ENCODE results near the gene POLR3B. TPM values are rescaled to one million over a fixed set of nuclear protein-coding genes. Genes with fewer than 3 reads are reported as not detected.
"Not testable (repeated sequence)": the region's sequence is repeated elsewhere in the genome, so short reads cannot be mapped to it uniquely, and the experiment has no call there.

Gene POLR3B
- total RNA-seq, 1 donor from 2014 or later: 8.9 TPM

DNA sequence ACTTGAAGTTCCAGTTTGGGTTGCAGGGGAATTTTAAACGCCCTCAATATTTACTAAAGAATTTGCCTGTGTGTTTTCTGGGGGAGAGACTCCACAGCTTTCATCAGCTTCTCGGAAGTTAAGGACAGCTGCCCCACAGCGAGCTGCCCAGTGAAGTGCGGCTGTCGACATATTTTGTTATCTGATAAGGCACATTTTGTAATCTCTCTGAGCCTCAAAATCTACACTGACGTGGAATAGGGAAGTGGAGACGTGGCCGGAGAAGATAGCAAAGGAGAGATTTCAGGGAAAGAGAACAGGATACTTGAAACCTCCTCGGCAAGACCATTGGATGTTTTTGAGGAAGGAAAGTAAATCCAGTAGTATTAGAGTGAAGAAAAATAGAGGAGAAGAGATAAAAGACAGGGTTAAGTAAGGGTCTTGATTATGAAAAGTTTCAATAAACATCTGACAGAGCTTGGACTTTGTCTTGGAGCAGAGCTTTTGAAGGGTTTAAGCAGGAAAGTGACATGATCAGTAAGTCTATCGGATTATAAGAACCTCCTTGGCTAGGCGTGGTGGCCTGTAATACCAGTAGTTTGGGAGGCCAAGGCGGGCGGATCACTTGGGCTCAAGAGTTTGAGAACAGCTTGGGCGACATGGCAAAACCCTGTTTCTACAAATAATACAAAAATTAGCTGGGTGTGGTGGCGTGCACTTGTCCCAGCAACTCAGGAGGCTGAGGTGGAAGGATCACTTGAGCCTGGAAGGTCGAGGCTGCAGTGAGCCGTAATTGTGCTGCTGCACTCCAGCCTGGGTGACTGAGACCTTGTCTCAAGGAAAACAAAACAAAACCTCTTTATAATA, 1.1 kb downstream of the POLR3B start:
- intact Hi-C loops (cut with micrococcal nuclease): loop anchor here (1.0 to 10.0 kb wide), 4 partner anchors 111 to 735 kb away; partner anchors contain the start of genes CKAP4, CRY1 and RIC8B
- DNase-seq (ENCODE audit: low spot score): no peak
- no peaks in the 10 kb centered on the region for H3K27me3 Mint-ChIP-seq (ENCODE audit: low read depth)

DNA sequence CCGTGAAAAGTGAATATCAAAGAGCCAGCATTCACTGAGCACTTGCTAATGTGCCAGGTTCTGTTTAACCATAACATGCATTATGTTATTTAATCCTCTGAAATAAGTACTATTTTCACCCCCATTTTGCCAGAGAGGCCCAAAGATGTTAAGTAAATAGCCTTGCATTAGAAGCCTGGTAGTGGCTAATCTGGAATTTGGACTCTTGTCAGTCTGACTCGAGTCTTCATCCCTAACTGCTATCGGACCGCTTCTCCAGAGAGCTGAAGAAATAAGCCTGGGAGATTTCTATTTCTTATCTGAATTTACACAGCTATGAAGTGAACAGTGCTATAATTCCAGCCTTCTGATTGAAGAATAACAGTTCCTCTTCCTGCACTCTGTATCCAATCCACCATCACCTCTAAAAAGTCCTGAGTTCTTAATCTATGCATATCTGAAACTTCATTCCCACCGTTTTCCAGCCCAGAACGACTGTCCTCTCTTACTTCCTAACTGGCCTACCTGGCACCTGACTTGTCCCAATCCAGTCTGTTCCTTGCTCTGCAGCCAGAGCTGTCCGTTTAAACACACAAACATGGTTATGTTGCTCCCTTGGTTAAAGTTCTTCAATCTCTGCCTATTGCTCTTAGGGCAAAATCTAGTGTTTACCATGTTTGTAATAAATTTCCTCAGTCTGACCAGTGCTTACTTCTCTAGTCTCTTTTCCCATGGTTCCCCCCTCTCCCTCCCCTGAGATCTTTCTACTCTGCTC, 2.3 kb downstream of the POLR3B start:
- Mint-ChIP-seq H3K4me1 (ENCODE audit: low read depth) (peaks cover 12% of the 10 kb centered on the region), H3K27ac (no peak overlapping the region), H3K27me3 (ENCODE audit: low read depth) (no peaks in the 10 kb centered on the region), H3K4me3 (ENCODE audit: low read depth) (no peak overlapping the region), H3K9me3 (no peaks in the 10 kb centered on the region), H3K36me3 (ENCODE audit: low read depth) (peaks cover 6% of the 10 kb centered on the region)
- DNase-seq (ENCODE audit: low spot score): no peak
- intact Hi-C loops (cut with micrococcal nuclease): loop anchor here (5.0 to 10.0 kb wide), 3 partner anchors 113 to 415 kb away; partner anchors contain the start of genes CKAP4 and RIC8B

More for the DNA sequence above, 1.1 kb downstream of the POLR3B start:
- Mint-ChIP-seq H3K4me1 (ENCODE audit: low read depth) (peaks cover 12% of the 10 kb centered on the region), H3K4me3 (ENCODE audit: low read depth) (peak overlapping the region; percentile 91), H3K27ac (peak overlapping the region; percentile 90), H3K36me3 (ENCODE audit: low read depth) (peaks cover 6% of the 10 kb centered on the region), H3K9me3 (no peaks in the 10 kb centered on the region)

- Mint-ChIP-seq H3K36me3 (ENCODE audit: low read depth) (peaks cover 6% of the 10 kb centered on the region), H3K4me3 (ENCODE audit: low read depth) (no peak overlapping the region), H3K27me3 (ENCODE audit: low read depth) (no peaks in the 10 kb centered on the region), H3K4me1 (ENCODE audit: low read depth) (peaks cover 12% of the 10 kb centered on the region), H3K9me3 (no peaks in the 10 kb centered on the region), H3K27ac (no peak overlapping the region)
- DNase-seq (ENCODE audit: low spot score): no peak
- intact Hi-C loops (cut with micrococcal nuclease): no loop called here
These were observed 2.9 kb downstream of the POLR3B start for GRCh38 chr12:106360400-106360994.

DNA sequence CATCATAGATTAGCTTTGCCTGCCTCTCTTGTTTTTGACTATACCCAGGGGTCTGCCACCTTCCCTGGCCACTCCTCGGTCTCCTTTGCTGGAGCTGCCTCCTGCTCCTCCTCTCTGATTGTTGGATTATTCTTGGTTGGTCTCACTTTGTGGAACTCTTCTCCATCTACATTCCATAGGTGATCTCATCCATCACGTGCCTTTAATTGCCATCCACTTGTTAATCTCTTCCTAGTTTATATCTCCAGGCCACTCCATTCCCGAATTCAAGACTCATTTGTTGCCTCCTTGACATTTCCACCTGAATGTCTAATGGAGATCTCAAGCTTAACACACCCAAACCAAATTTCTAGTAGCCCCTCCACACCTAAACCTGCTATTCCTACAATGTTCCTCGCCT, 5.4 kb downstream of the POLR3B start:
- peaks cover 6% of the 10 kb centered on the region for H3K4me1 Mint-ChIP-seq (ENCODE audit: low read depth)
- intact Hi-C loops (cut with micrococcal nuclease): no loop called here
- H3K9me3 Mint-ChIP-seq: no peaks in the 10 kb centered on the region
- DNase-seq (ENCODE audit: low spot score): no peak
- H3K27ac Mint-ChIP-seq: no peak overlapping the region
- no peak overlapping the region for H3K4me3 Mint-ChIP-seq (ENCODE audit: low read depth)
- no peaks in the 10 kb centered on the region for H3K27me3 Mint-ChIP-seq (ENCODE audit: low read depth)
- H3K36me3 Mint-ChIP-seq (ENCODE audit: low read depth): peaks cover 13% of the 10 kb centered on the region

DNA sequence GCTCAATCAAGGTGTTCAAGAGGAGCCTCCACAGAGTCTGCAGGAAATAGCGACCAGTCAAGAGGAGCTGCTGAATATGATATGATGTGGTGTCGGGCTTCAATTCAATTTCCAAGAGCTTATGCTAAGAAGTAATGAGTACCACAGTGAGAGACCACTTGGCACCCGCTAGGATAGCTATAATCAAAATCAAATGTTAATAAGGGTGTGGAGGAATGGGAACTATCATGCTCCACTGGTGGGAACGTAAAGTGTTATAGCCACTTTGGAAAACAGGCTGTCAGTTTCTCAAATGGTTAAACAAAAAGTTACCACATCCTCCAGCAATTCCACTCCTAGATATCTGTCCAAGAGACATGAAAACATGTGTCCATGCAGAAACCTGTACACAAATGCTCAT, 6.7 kb downstream of the POLR3B start:
- peaks cover 7% of the 10 kb centered on the region for H3K36me3 Mint-ChIP-seq (ENCODE audit: low read depth)
- no peaks in the 10 kb centered on the region for H3K4me1 Mint-ChIP-seq (ENCODE audit: low read depth)
- H3K27me3 Mint-ChIP-seq (ENCODE audit: low read depth): no peaks in the 10 kb centered on the region
- intact Hi-C loops (cut with micrococcal nuclease): no loop called here
- no peak overlapping the region for H3K4me3 Mint-ChIP-seq (ENCODE audit: low read depth)
- no peak for DNase-seq (ENCODE audit: low spot score)
- no peak overlapping the region for H3K27ac Mint-ChIP-seq
- H3K9me3 Mint-ChIP-seq: no peaks in the 10 kb centered on the region

DNA sequence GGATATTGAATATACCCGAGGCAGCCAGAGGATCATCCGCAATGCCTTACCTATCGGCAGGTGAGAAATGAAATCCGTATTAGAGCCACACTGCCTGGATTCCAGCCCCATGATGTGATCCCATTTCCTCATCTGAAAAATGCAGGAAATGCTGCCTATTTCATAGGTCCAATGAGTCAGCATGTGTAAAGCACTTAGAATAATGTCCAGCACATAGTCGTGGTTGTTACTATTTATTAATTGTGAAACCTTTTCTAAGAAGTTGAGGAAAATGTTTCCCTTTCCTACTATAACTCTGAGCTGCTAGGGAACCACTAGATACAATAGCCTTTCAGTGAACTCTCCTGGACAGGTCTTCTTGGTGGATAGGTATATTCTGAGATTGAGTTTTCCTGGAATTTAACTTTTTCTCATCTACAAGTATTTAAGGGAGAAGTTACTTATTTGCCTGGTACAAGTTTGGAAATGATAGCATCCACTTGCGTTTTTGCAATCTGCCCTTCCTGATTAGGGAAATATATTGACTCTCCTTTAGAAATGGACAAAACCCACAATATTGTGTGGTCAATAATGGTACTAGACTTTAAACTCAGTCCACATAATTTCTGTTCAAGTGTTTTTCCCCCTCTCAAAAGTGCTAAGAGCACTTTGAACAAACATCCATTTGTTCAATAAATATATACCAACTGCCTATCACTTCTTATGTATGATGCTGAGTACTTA, 12.2 kb downstream of the POLR3B start:
- peaks cover 10% of the 10 kb centered on the region for H3K9me3 Mint-ChIP-seq
- DNase-seq (ENCODE audit: low spot score): no peak
- H3K4me1 Mint-ChIP-seq (ENCODE audit: low read depth): peaks cover 3% of the 10 kb centered on the region
- H3K27ac Mint-ChIP-seq: no peak overlapping the region
- intact Hi-C loops (cut with micrococcal nuclease): no loop called here
- H3K4me3 Mint-ChIP-seq (ENCODE audit: low read depth): no peak overlapping the region
- no peaks in the 10 kb centered on the region for H3K27me3 Mint-ChIP-seq (ENCODE audit: low read depth)
- H3K36me3 Mint-ChIP-seq (ENCODE audit: low read depth): peaks cover 43% of the 10 kb centered on the region

DNA sequence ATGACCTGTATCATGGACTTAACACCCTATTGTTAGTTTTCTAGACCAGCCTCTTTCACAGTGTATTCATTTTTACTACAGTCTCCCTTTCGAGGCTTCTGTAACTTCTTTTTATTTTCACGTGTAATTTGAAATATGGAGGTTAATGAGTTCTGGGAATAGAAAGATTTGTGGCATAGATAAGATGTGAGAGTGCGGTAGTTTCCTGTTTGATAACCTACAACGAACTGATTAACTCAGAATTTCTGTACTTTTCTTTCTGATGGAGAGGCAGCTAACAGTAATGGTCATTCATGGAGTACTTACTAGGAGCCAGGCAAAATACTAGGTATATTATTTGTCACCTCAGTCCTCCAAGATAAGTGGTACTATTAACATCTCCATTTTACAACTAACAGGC, 21.2 kb downstream of the POLR3B start:
- peaks cover 26% of the 10 kb centered on the region for H3K9me3 Mint-ChIP-seq
- intact Hi-C loops (cut with micrococcal nuclease): no loop called here
- H3K36me3 Mint-ChIP-seq (ENCODE audit: low read depth): peaks cover 86% of the 10 kb centered on the region
- no peak for DNase-seq (ENCODE audit: low spot score)
- H3K4me3 Mint-ChIP-seq (ENCODE audit: low read depth): peak overlapping the region; percentile 11
- no peak overlapping the region for H3K27ac Mint-ChIP-seq
- H3K27me3 Mint-ChIP-seq (ENCODE audit: low read depth): no peaks in the 10 kb centered on the region
- H3K4me1 Mint-ChIP-seq (ENCODE audit: low read depth): peaks cover 31% of the 10 kb centered on the region

DNA sequence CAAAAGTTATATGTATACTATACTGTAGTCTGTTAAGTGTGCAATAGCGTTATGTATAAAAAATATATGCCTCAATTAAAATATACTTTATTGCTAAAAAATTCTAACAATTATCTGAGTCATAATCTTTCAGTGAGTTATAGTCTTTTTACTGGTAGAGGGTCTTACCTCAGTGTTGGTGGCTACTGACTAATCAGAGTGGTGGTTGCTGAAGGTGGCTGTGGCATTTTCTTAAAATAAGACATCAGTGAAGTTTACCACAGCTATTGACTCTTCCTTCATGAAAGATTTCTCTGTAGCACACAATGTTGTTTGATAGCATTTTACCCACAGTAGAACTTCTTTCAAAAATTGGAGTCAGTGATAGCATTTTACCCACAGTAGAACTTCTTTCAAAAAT, 23.4 kb downstream of the POLR3B start:
- intact Hi-C loops (cut with micrococcal nuclease): no loop called here
- peaks cover 24% of the 10 kb centered on the region for H3K4me1 Mint-ChIP-seq (ENCODE audit: low read depth)
- H3K27ac Mint-ChIP-seq: no peak overlapping the region
- no peak for DNase-seq (ENCODE audit: low spot score)
- peaks cover 26% of the 10 kb centered on the region for H3K9me3 Mint-ChIP-seq
- no peaks in the 10 kb centered on the region for H3K27me3 Mint-ChIP-seq (ENCODE audit: low read depth)
- H3K4me3 Mint-ChIP-seq (ENCODE audit: low read depth): no peak overlapping the region
- H3K36me3 Mint-ChIP-seq (ENCODE audit: low read depth): peaks cover 67% of the 10 kb centered on the region

- Mint-ChIP-seq H3K4me1 (ENCODE audit: low read depth) (peaks cover 23% of the 10 kb centered on the region), H3K36me3 (ENCODE audit: low read depth) (peaks cover 58% of the 10 kb centered on the region), H3K9me3 (peaks cover 26% of the 10 kb centered on the region)
- H3K27ac Mint-ChIP-seq; H3K4me3 Mint-ChIP-seq (ENCODE audit: low read depth); H3K27me3 Mint-ChIP-seq (ENCODE audit: low read depth); DNase-seq (ENCODE audit: low spot score); intact Hi-C loops (cut with micrococcal nuclease): not testable (repeated sequence)
These were observed 24.3 kb downstream of the POLR3B start for GRCh38 chr12:106381866-106382265.

DNA sequence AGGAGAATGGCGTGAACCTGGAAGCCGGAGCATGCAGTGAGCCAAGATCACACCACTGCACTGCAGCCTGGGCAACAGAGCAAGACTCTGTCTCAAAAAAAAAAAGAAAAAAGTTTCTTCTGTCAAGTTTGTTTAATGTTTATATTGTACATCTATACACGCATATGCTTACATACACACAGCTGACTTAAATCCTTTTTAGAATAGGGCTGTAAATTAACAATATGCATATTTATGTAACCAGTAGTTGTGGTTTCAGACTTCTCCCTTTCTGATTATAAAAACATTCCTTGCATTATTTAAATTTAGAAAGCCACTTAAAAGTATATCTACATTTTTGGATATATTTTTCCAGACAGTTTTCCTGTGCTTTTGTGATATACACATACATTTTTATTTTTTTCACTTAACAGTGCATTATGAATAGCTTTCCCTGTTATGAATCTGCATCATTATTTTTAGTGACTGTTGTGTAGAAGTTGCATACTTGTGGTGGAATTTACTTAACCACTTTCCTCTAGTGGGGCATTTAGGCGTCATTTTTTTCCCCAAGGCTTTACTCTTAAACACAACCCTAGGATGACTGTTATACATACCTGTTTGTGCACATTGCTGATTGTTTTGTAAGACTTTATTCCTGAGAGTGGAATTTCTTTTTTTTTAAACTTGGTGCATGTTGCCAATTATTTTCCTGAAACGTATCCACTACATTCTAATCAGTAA, 29.4 kb downstream of the POLR3B start:
- Mint-ChIP-seq H3K27me3 (ENCODE audit: low read depth) (no peaks in the 10 kb centered on the region), H3K36me3 (ENCODE audit: low read depth) (peaks cover 18% of the 10 kb centered on the region)
- intact Hi-C loops (cut with micrococcal nuclease): loop anchor here (1.0 to 5.0 kb wide), 2 partner anchors 455 to 533 kb away; no protein-coding TSS in a partner anchor

GRCh38 chr12:106387848-106388377, 30.4 kb downstream of the POLR3B start:
- H3K4me1 Mint-ChIP-seq (ENCODE audit: low read depth): peaks cover 5% of the 10 kb centered on the region
- no peak overlapping the region for H3K4me3 Mint-ChIP-seq (ENCODE audit: low read depth)
- DNase-seq (ENCODE audit: low spot score): no peak
- H3K27ac Mint-ChIP-seq: no peak overlapping the region
- intact Hi-C loops (cut with micrococcal nuclease): loop anchor here (5.0 kb wide), 1 partner anchor 454 kb away; no protein-coding TSS in a partner anchor
- H3K9me3 Mint-ChIP-seq: peaks cover 5% of the 10 kb centered on the region
- peaks cover 12% of the 10 kb centered on the region for H3K36me3 Mint-ChIP-seq (ENCODE audit: low read depth)
- no peaks in the 10 kb centered on the region for H3K27me3 Mint-ChIP-seq (ENCODE audit: low read depth)

More for the DNA sequence above, 29.4 kb downstream of the POLR3B start:
- Mint-ChIP-seq H3K27ac (no peak overlapping the region), H3K4me3 (ENCODE audit: low read depth) (no peak overlapping the region), H3K9me3 (peaks cover 13% of the 10 kb centered on the region), H3K4me1 (ENCODE audit: low read depth) (peaks cover 5% of the 10 kb centered on the region)
- DNase-seq (ENCODE audit: low spot score): no peak

Measured in activated T-helper 2 cell treated with anti-CD3 and anti-CD28 coated beads, Interferon-gamma antibody, Interleukin-2, Interleukin-4, amounts not matched to agents 10 μg/mL and 5 μg/mL and 100 μg/mL, durations not matched to agents 14 hours and 24 hours and 36 hours (primary cell).